ENCODE data around the gene JPH3. TPM values are rescaled to one million over a fixed set of nuclear protein-coding genes. Genes with fewer than 3 reads are reported as not detected.

Gene JPH3
- polyA plus RNA-seq, 1 experiment = 0.02 TPM

DNA sequence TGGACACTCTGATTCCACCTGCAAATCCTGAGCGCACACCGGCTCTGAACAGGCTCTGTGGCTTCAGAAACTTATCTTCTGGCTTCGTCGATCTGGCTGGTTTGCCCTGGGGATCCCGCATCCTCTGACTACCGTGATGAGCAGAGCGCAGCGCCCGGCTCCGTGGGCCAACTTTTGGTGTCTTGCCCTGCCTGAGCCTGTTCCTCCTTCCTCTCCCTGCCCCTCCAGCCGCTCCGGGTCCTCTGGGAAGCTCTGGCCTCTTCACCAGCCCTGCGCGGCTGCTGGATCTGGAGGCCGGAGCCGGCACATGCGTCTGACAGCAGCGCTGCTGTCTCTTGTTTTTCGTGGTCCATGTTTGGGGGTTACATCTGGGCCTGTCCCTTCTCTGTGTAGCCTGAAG is 65.6 kb downstream of the JPH3 start:
- Histone ChIP-seq H3K27ac (ENCODE audit: low read depth, low read length) (no peak overlapping the region), H3K4me3 (ENCODE audit: low read depth, low read length) (no peak overlapping the region), H3K27me3 (ENCODE audit: control insufficient read depth, insufficient read depth, low read length) (peaks cover 42% of the 10 kb centered on the region), H3K9me3 (ENCODE audit: control insufficient read depth, insufficient read depth, low read length) (no peaks in the 10 kb centered on the region; the same call in 1 of the 2 replicates)
- TF ChIP-seq, protein P1, sequence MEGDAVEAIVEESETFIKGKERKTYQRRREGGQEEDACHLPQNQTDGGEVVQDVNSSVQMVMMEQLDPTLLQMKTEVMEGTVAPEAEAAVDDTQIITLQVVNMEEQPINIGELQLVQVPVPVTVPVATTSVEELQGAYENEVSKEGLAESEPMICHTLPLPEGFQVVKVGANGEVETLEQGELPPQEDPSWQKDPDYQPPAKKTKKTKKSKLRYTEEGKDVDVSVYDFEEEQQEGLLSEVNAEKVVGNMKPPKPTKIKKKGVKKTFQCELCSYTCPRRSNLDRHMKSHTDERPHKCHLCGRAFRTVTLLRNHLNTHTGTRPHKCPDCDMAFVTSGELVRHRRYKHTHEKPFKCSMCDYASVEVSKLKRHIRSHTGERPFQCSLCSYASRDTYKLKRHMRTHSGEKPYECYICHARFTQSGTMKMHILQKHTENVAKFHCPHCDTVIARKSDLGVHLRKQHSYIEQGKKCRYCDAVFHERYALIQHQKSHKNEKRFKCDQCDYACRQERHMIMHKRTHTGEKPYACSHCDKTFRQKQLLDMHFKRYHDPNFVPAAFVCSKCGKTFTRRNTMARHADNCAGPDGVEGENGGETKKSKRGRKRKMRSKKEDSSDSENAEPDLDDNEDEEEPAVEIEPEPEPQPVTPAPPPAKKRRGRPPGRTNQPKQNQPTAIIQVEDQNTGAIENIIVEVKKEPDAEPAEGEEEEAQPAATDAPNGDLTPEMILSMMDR (IDR thresholded peaks at IDR 0.05; ENCODE audit: low read depth, low read length) = no peak
- ChIA-PET CTCF (no interaction called here), POLR2A (no interaction called here)
- DNase-seq (ENCODE audit: low read depth, low spot score) = no peak

DNA sequence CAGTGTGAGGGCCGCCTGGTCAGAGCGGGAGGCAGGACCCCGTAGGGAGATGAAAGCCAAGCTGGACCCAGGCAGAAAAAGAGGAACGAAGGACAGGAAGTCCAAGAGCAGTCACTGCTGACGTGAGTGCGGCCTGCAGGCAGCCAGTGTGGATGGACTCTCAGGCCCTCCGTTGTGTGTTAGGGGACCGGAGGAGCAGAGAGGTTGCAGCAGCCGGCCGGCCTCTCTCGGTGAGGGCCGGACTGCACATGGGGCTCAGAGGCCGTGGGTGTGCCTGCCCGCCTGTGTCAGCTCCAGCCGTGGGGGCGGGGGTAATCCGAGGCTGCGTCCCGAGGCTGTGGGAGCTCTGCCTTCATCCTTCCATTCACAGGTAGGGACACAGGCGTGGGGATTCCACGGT is 67.4 kb downstream of the JPH3 start:
- H3K9me3 ChIP-seq (ENCODE audit: control insufficient read depth, insufficient read depth, low read length) = no peaks in the 10 kb centered on the region; the same call in 1 of the 2 replicates
- no peak overlapping the region for H3K27ac ChIP-seq (ENCODE audit: low read depth, low read length)
- no peak overlapping the region for H3K4me3 ChIP-seq (ENCODE audit: low read depth, low read length)
- DNase-seq (ENCODE audit: low read depth, low spot score) = no peak
- peaks cover 40% of the 10 kb centered on the region for H3K27me3 ChIP-seq (ENCODE audit: control insufficient read depth, insufficient read depth, low read length)
- TF ChIP-seq, protein P1 (IDR thresholded peaks at IDR 0.05; ENCODE audit: low read depth, low read length) = no peak
- ChIA-PET POLR2A (no interaction called here), CTCF (no interaction called here)

DNA sequence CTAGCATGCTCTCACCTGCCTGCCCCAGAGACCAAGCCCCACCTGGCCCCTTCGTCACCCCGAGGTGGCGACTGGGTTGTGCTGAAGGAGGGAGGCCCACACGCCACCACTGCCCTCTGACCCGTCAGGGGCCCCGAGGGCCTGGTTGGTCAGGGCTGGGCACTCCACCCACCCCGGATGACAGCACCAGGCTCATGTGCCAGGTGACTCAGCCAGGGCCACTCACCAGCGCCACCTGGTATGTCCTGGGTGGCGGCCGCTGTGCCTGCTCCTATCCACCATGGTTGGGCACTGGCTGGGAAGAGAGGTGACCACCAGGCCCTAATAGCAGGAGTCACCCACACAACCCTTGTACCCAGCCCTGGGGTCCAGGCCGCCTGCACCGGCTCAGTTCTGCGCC is 68.9 kb downstream of the JPH3 start:
- CTCF ChIA-PET = no interaction called here
- POLR2A ChIA-PET = no interaction called here
- no peaks in the 10 kb centered on the region; the same call in 1 of the 2 replicates for H3K9me3 ChIP-seq (ENCODE audit: control insufficient read depth, insufficient read depth, low read length)
- no peak overlapping the region for H3K4me3 ChIP-seq (ENCODE audit: low read depth, low read length)
- DNase-seq (ENCODE audit: low read depth, low spot score) = no peak
- H3K27me3 ChIP-seq (ENCODE audit: control insufficient read depth, insufficient read depth, low read length) = peaks cover 32% of the 10 kb centered on the region
- TF ChIP-seq, protein P1 (IDR thresholded peaks at IDR 0.05; ENCODE audit: low read depth, low read length) = no peak
- no peak overlapping the region for H3K27ac ChIP-seq (ENCODE audit: low read depth, low read length)

DNA sequence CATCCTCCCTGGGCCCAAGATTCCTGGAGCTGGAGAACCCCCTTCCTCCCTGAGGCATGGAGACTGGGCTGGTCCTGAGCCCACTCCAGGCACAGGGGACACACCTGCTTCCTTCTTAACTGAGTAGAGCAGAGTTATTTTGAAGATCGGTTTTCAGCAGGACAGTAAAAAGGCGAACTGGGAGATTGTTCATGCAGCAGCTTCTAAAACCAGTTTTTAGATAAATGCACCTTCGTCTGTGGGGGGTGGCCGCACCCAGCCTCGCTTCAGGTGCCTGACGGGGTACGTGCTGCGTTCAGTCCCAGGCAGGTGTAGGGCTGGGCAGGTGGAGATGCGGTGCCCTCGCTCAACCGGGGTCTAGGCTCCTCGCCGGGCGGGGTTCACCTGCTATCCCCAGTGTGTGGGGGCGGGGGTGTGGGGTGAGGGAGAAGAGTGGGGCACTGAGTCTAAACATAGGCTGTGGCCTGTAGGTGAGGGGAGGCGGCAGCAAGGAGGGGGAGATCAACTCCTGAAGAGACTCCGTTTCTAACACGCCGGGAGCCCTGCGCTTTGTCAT is 69.5 kb downstream of the JPH3 start:
- CTCF ChIA-PET = no interaction called here
- DNase-seq (ENCODE audit: low read depth, low spot score) = no peak
- TF ChIP-seq, protein P1 (IDR thresholded peaks at IDR 0.05; ENCODE audit: low read depth, low read length) = no peak

DNA sequence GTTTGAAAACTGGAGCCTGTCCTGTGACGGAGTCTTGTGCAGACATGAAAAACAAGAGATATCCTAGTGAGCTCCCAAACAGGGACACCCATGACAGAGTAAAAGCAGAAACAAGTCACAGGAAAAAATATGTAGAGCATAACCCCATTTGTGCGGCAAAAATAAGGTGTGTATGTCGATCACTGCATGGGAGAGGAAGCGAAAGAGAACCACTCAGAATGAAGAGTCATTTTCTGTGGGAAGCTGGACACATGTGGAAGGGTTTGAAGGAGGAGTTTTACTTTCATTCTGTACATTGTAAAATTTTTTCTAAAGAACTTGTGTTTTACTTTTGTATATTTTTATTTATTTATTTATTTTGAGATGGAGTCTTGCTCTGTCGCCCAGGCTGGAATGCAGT is 72.1 kb downstream of the JPH3 start:
- TF ChIP-seq, protein P1 (IDR thresholded peaks at IDR 0.05; ENCODE audit: low read depth, low read length) = no peak

More for the DNA sequence above, 69.5 kb downstream of the JPH3 start:
- H3K9me3 ChIP-seq (ENCODE audit: control insufficient read depth, insufficient read depth, low read length) = no peaks in the 10 kb centered on the region; the same call in 1 of the 2 replicates
- no peak overlapping the region for H3K4me3 ChIP-seq (ENCODE audit: low read depth, low read length)
- no peak overlapping the region for H3K27ac ChIP-seq (ENCODE audit: low read depth, low read length)
- POLR2A ChIA-PET = no interaction called here
- H3K27me3 ChIP-seq (ENCODE audit: control insufficient read depth, insufficient read depth, low read length) = peaks cover 28% of the 10 kb centered on the region

More for the DNA sequence above, 72.1 kb downstream of the JPH3 start:
- H3K27ac ChIP-seq (ENCODE audit: low read depth, low read length) = no peak overlapping the region
- no peak for DNase-seq (ENCODE audit: low read depth, low spot score)
- no peaks in the 10 kb centered on the region for H3K9me3 ChIP-seq (ENCODE audit: control insufficient read depth, insufficient read depth, low read length)
- POLR2A ChIA-PET = no interaction called here
- peaks cover 14% of the 10 kb centered on the region for H3K27me3 ChIP-seq (ENCODE audit: control insufficient read depth, insufficient read depth, low read length)
- CTCF ChIA-PET = interaction anchor here (1.0 kb wide), 1 partner anchor 28 kb away, joined by 4 read pairs; no protein-coding TSS in a partner anchor
- no peak overlapping the region for H3K4me3 ChIP-seq (ENCODE audit: low read depth, low read length)
